IMR-90 (cell line): Measurements from ENCODE around the gene STAT6. TPM values are rescaled to one million over a fixed set of nuclear protein-coding genes. Genes with fewer than 3 reads are reported as not detected.
A peak's percentile ranks its signal among the peaks of the same experiment; 100 is the strongest.

Experiments
- ATAC-seq: fragments of 200-7000 bp; cut with Tn5 transposase; 2 replicates; pipeline ENCODE4 v1.9.1; 2020; ENCODE audit warnings: low read depth, mild to moderate bottlenecking, moderate library complexity
- BruUV-seq: library from RNA; stranded (reverse); fragments of 400-500 nt; replicated peaks from 2 replicates; lab custom pipeline; 2021; lab: Mats Ljungman, UMichigan
- CTCF ChIA-PET: fragments of 300-600 bp; formaldehyde crosslinking; extraction: SDS; loops from one replicate; lab custom pipeline; 2021; ENCODE audit warnings: antibody characterized with exemption; lab: Yijun Ruan, JAX
- POLR2A ChIA-PET: fragments of 300-600 bp; sonication (Branson Sonifier 250); formaldehyde crosslinking; loops from one replicate; lab custom pipeline; 2022; ENCODE audit warnings: antibody characterized with exemption; ENCODE audit not compliant: unreplicated experiment; lab: Charles Lee
- DNase-seq: peaks from one replicate; pipeline ENCODE4 v3.0.0; 2013
- H2AFZ ChIP-seq: replicated peaks from 2 replicates; pipeline ENCODE3; 2013; ENCODE audit warnings: low read length, mild to moderate bottlenecking; ENCODE audit not compliant: poor library complexity
- H2AK5ac ChIP-seq: 2 replicates; pipeline ENCODE4 v1.6.1; 2013; ENCODE audit warnings: low read depth, low read length, inconsistent platforms
- H2AK9ac ChIP-seq: replicated peaks from 2 replicates; pipeline ENCODE3; 2013; ENCODE audit warnings: mild to moderate bottlenecking, low read depth, low read length, moderate library complexity; ENCODE audit not compliant: poor library complexity
- H2BK120ac ChIP-seq: 2 replicates; pipeline ENCODE4 v1.6.1; 2013; ENCODE audit warnings: low read depth, low read length, inconsistent platforms
- H2BK15ac ChIP-seq: 3 replicates; pipeline ENCODE4 v1.6.1; 2013; ENCODE audit warnings: low read depth, low read length, inconsistent platforms
- H2BK20ac ChIP-seq: 2 replicates; pipeline ENCODE4 v1.6.1; 2013; ENCODE audit warnings: low read depth, mild to moderate bottlenecking, inconsistent platforms, low read length, moderate library complexity
- H2BK5ac ChIP-seq: 2 replicates; pipeline ENCODE4 v1.6.1; 2013; ENCODE audit warnings: mild to moderate bottlenecking, low read depth, low read length, inconsistent platforms; ENCODE audit not compliant: poor library complexity, severe bottlenecking
- H3K14ac ChIP-seq: replicated peaks from 2 replicates; pipeline ENCODE4 v1.6.1; 2013; ENCODE audit warnings: low read depth, low read length, inconsistent platforms
- H3K18ac ChIP-seq: 2 replicates; pipeline ENCODE4 v1.6.1; 2013; ENCODE audit warnings: low read depth, low read length, control low read depth
- H3K23ac ChIP-seq: 2 replicates; pipeline ENCODE4 v1.6.1; 2013; ENCODE audit warnings: low read depth, low read length, inconsistent platforms
- H3K27ac ChIP-seq: 2 replicates; pipeline ENCODE4 v1.5.1; 2013; ENCODE audit warnings: mild to moderate bottlenecking, control low read depth, low read length; ENCODE audit not compliant: insufficient read depth
- H3K27me3 ChIP-seq: 2 replicates; pipeline ENCODE4 v1.6.1; 2013; ENCODE audit warnings: low read length; ENCODE audit not compliant: control insufficient read depth, insufficient read depth
- H3K36me3 ChIP-seq: 2 replicates; pipeline ENCODE4 v1.6.1; 2013; ENCODE audit warnings: low read length, mixed read lengths; ENCODE audit not compliant: control insufficient read depth, insufficient read depth
- H3K4ac ChIP-seq: 2 replicates; pipeline ENCODE4 v1.6.1; 2013; ENCODE audit warnings: low read depth, low read length, inconsistent platforms
- H3K4me1 ChIP-seq: 2 replicates; pipeline ENCODE4 v1.6.1; 2013; ENCODE audit warnings: low read length, mixed read lengths; ENCODE audit not compliant: control insufficient read depth, insufficient read depth
- H3K4me2 ChIP-seq: 2 replicates; pipeline ENCODE4 v1.6.1; 2013; ENCODE audit warnings: low read depth, mild to moderate bottlenecking, control low read depth, low read length, moderate library complexity
- H3K4me3 ChIP-seq: 2 replicates; pipeline ENCODE4 v1.5.1; 2013; ENCODE audit warnings: low read depth, mild to moderate bottlenecking, control low read depth, low read length, moderate library complexity; ENCODE audit not compliant: insufficient read depth
- H3K56ac ChIP-seq: 2 replicates; pipeline ENCODE4 v1.6.1; 2013; ENCODE audit warnings: low read length, inconsistent platforms; ENCODE audit not compliant: insufficient read depth; ENCODE audit errors: extremely low read depth
- H3K79me1 ChIP-seq, 2 experiments: 2 replicates each; pipeline ENCODE4 v1.6.1; 2013; ENCODE audit warnings: low read length in 2 of 2, inconsistent platforms in 1 of 2, low read depth in 1 of 2
- H3K9ac ChIP-seq: 2 replicates; pipeline ENCODE4 v1.6.1; 2013; ENCODE audit warnings: low read depth, low read length, control low read depth
- H3K9me1 ChIP-seq: 2 replicates; pipeline ENCODE4 v1.6.1; 2013; ENCODE audit warnings: low read length, inconsistent platforms; ENCODE audit not compliant: insufficient read depth
- H3K9me3 ChIP-seq: 2 replicates; pipeline ENCODE4 v1.6.1; 2013; ENCODE audit warnings: low read length; ENCODE audit not compliant: control insufficient read depth, insufficient read depth
- H4K20me1 ChIP-seq: 2 replicates; pipeline ENCODE4 v1.6.1; 2013; ENCODE audit warnings: low read length, inconsistent platforms; ENCODE audit not compliant: insufficient read depth
- H4K5ac ChIP-seq: 2 replicates; pipeline ENCODE4 v1.6.1; 2013; ENCODE audit warnings: mild to moderate bottlenecking, low read depth, low read length, control low read depth
- H4K8ac ChIP-seq, 2 experiments: 2 replicates each; pipeline ENCODE4 v1.6.1; 2013; ENCODE audit warnings: low read depth in 2 of 2, low read length in 2 of 2, control low read depth in 1 of 2, inconsistent platforms in 1 of 2
- H4K91ac ChIP-seq: 2 replicates; pipeline ENCODE4 v1.6.1; 2013; ENCODE audit warnings: low read depth, low read length, inconsistent platforms; ENCODE audit not compliant: insufficient read depth
- BHLHE40 ChIP-seq: fragments of 150-350 bp; IDR thresholded peaks from 2 replicates; pipeline ENCODE4 v1.6.1; 2016; ENCODE audit warnings: mild to moderate bottlenecking, low read depth, low read length
- MAFK ChIP-seq: IDR thresholded peaks from 2 replicates; pipeline ENCODE4 v1.6.1; 2012; ENCODE audit warnings: low read depth, low read length, improper control_type of control experiment
- MAZ ChIP-seq: IDR thresholded peaks from 2 replicates; pipeline ENCODE4 v1.6.1; 2012; ENCODE audit warnings: low read depth, mild to moderate bottlenecking, low read length, improper control_type of control experiment, moderate library complexity, borderline replicate concordance
- NFE2L2 ChIP-seq: fragments of 150-350 bp; IDR thresholded peaks from 2 replicates; pipeline ENCODE4 v1.6.1; 2016; ENCODE audit warnings: low read depth, mild to moderate bottlenecking, low read length
- POLR2A ChIP-seq: IDR thresholded peaks from 2 replicates; pipeline ENCODE4 v1.6.1; 2012; ENCODE audit warnings: mild to moderate bottlenecking, low read depth, low read length
- RAD21 ChIP-seq: IDR thresholded peaks from 2 replicates; pipeline ENCODE4 v1.6.1; 2012; ENCODE audit warnings: low read length, improper control_type of control experiment
- RCOR1 ChIP-seq: IDR thresholded peaks from 2 replicates; pipeline ENCODE4 v1.6.1; 2012; ENCODE audit warnings: mild to moderate bottlenecking, low read length, improper control_type of control experiment; ENCODE audit not compliant: insufficient replicate concordance
- RFX5 ChIP-seq: IDR thresholded peaks from 2 replicates; pipeline ENCODE4 v1.8.0; 2012; ENCODE audit warnings: low read depth, mild to moderate bottlenecking, low read length, moderate library complexity
- whole genome bisulfite sequencing, 2 experiments: methylation state at CpG; one replicate each; pipeline versions ENCODE4 v1.1.5 to v1.1.7; 2013; ENCODE audit warnings: missing lambda C conversion rate in 2 of 2; ENCODE audit not compliant: insufficient read length in 1 of 2; ENCODE audit errors: extremely low coverage in 2 of 2; 5-methylcytosine and 5-hydroxymethylcytosine counted together
- dilution Hi-C: fragments of 300-500 bp; cut with HindIII; formaldehyde crosslinking; loops from one replicate; pipeline ENCODE4 v1.14.3; 2018; ENCODE audit warnings: low sequenced_read_pairs; ENCODE audit not compliant: unreplicated experiment
- in situ Hi-C: fragments of 300-500 bp; cut with MboI; formaldehyde crosslinking; loops from 3 replicates; pipeline ENCODE4 v1.14.3; 2019; ENCODE audit warnings: low sequenced_read_pairs, inconsistent platforms, mixed read lengths
- intact Hi-C: fragments of 100-400 bp; cut with micrococcal nuclease; formaldehyde crosslinking; loops from 2 replicates; pipeline ENCODE4 v1.10.0; 2022
- polyA plus RNA-seq, 3 experiments: library from polyadenylated mRNA; depleted of rRNA; stranded (reverse); fragments of >200 nt; gene quantifications; 2 replicates each; pipeline ENCODE4 v1.2.3, GENCODE V29; 2012; ENCODE audit warnings: low replicate concordance in 1 of 3
- total RNA-seq: library from RNA; depleted of rRNA; stranded (reverse); fragments of >200 nt; gene quantifications from 2 replicates; pipeline ENCODE4 v1.2.3, GENCODE V29; 2012
- TF ChIP-seq, protein P1 (sequence below): fragments of 150-350 bp; IDR thresholded peaks from 2 replicates; pipeline ENCODE4 v1.6.1; 2017; ENCODE audit warnings: mild to moderate bottlenecking, antibody characterized with exemption, low read length, low read depth

Gene STAT6
- total and polyA plus RNA-seq, 2 of the 4 experiments (the other 2 are of a cell fraction): 43.4 to 96.9 TPM

DNA sequence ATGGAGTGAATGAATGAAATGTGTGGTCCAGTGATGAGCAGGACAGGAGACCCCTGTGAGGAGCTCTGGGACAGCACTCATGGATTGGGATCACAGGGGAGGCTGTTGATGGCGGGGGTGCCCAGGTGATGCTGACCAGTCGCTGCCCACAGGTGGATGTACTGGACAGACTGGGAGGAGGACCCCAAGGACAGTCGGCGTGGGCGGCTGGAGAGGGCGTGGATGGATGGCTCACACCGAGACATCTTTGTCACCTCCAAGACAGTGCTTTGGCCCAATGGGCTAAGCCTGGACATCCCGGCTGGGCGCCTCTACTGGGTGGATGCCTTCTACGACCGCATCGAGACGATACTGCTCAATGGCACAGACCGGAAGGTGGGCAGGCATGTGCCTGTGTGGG lies 49.6 kb upstream of the STAT6 start:
- H3K4ac ChIP-seq: no peak overlapping the region
- ATAC-seq: no peak
- TF ChIP-seq NFE2L2: no peak
- no peak for TF ChIP-seq BHLHE40
- no peak for TF ChIP-seq RAD21
- TF ChIP-seq, protein P1, sequence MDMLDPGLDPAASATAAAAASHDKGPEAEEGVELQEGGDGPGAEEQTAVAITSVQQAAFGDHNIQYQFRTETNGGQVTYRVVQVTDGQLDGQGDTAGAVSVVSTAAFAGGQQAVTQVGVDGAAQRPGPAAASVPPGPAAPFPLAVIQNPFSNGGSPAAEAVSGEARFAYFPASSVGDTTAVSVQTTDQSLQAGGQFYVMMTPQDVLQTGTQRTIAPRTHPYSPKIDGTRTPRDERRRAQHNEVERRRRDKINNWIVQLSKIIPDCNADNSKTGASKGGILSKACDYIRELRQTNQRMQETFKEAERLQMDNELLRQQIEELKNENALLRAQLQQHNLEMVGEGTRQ: no peak
- no peak for TF ChIP-seq POLR2A
- no peak for TF ChIP-seq RCOR1
- TF ChIP-seq RFX5: no peak
- no peak for TF ChIP-seq MAZ
- no peak for TF ChIP-seq MAFK
- no peak overlapping the region for H3K18ac ChIP-seq
- intact Hi-C loops (no loop called here), dilution Hi-C loops (no loop called here), in situ Hi-C loops (no loop called here)
- ChIA-PET POLR2A (no interaction called here), CTCF (no interaction called here)
- H4K91ac ChIP-seq: no peak overlapping the region
- no peak overlapping the region for H4K5ac ChIP-seq
- no peak overlapping the region for H3K4me3 ChIP-seq
- no peak overlapping the region for H2BK120ac ChIP-seq
- no peak overlapping the region for H3K4me2 ChIP-seq
- H3K9me1 ChIP-seq: peaks cover 18% of the 10 kb centered on the region
- no peak overlapping the region for H2BK15ac ChIP-seq
- no peak overlapping the region for H2BK20ac ChIP-seq
- no peak overlapping the region for H3K56ac ChIP-seq
- H2BK5ac ChIP-seq: no peak overlapping the region
- H3K23ac ChIP-seq: no peak overlapping the region
- no peak overlapping the region for H2AK9ac ChIP-seq
- no peaks in the 10 kb centered on the region; the same call in 1 of the 2 replicates for H3K4me1 ChIP-seq
- no peak overlapping the region for H3K14ac ChIP-seq
- no peaks in the 10 kb centered on the region for H3K27me3 ChIP-seq
- no peak overlapping the region for H3K9ac ChIP-seq
- H4K20me1 ChIP-seq: peaks cover 37% of the 10 kb centered on the region
- H2AFZ ChIP-seq: no peak overlapping the region
- H3K79me1 ChIP-seq: peaks cover 29 to 81% of the 10 kb centered on the region in 2 experiments
- peaks cover 88% of the 10 kb centered on the region for H3K36me3 ChIP-seq
- no peak for DNase-seq
- H3K9me3 ChIP-seq: no peaks in the 10 kb centered on the region
- BruUV-seq: no TSS peak
- no peak overlapping the region for H3K27ac ChIP-seq
- 97% methylated on average over 11 of the region's 14 CpGs; no CpG with 5 or more reads in 1 of the 2 experiments for WGBS, 2 experiments
- H4K8ac ChIP-seq: no peak overlapping the region
- H2AK5ac ChIP-seq: peak overlapping the region; percentile 14; the same call in 1 of the 2 replicates
